H1 (cell line): ENCODE results near the gene NIN. TPM values are rescaled to one million over a fixed set of nuclear protein-coding genes. Genes with fewer than 3 reads are reported as not detected.

Experiments used
- BACH1 ChIP-seq: IDR thresholded peaks from 2 replicates; pipeline ENCODE4 v1.6.1; 2012; ENCODE audit warnings: low read length, improper control_type of control experiment
- CREB1 ChIP-seq: IDR thresholded peaks from 2 replicates; pipeline ENCODE4 v1.6.1; 2012; ENCODE audit warnings: inconsistent platforms
- NRF1 ChIP-seq: IDR thresholded peaks from 2 replicates; pipeline ENCODE4 v1.6.1; 2011; ENCODE audit warnings: mild to moderate bottlenecking, low read depth, low read length, improper control_type of control experiment
- POU5F1 ChIP-seq: IDR thresholded peaks from 2 replicates; pipeline ENCODE4 v1.6.1; 2011; ENCODE audit warnings: low read depth, mild to moderate bottlenecking, low read length, moderate library complexity
- SP2 ChIP-seq: IDR thresholded peaks from 2 replicates; pipeline ENCODE4 v1.6.1; 2012; ENCODE audit warnings: mild to moderate bottlenecking, low read length, inconsistent platforms
- polyA plus RNA-seq, 7 experiments: library from polyadenylated mRNA; depleted of rRNA in 3 of 7; stranded (reverse) in 5 of 7; unstranded in 2 of 7; fragments of >200 nt in 5 of 7; fragments of 200-250 nt in 2 of 7; gene quantifications; 1 replicate in 5 of 7; 2 replicates in 1 of 7; 4 replicates in 1 of 7; pipeline versions ENCODE4 v1.2.1 to v1.2.3, GENCODE V29; 2011 to 2013; ENCODE audit warnings: missing spikeins in 2 of 7, mixed read lengths in 2 of 7
- total RNA-seq: library from RNA; stranded (reverse); fragmentation: NEBNext Ultra II Directional; extraction: Animal tissue kit (Norgen Biotek cat#: 25700); gene quantifications from 2 replicates; pipeline ENCODE4 v1.2.1, GENCODE V29; 2021
- TF ChIP-seq, protein P1 (sequence below): fragments of 300-600 bp; sonication (generic); IDR thresholded peaks from 2 replicates; pipeline ENCODE4 v1.7.1; 2012; ENCODE audit warnings: low read length, moderate library complexity, mild to moderate bottlenecking, inconsistent platforms; ENCODE audit not compliant: insufficient replicate concordance
- TF ChIP-seq, protein P2 (sequence below), 3 experiments: IDR thresholded peaks; 1 replicate in 2 of 3; 2 replicates in 1 of 3; pipeline versions ENCODE4 v1.5.1 to v1.6.1; 2011; ENCODE audit warnings: low read length in 3 of 3, mild to moderate bottlenecking in 3 of 3, inconsistent platforms in 2 of 3, low read depth in 1 of 3, moderate library complexity in 1 of 3; ENCODE audit not compliant: insufficient read depth in 1 of 3; ENCODE audit errors: control extremely low read depth in 1 of 3
- TF ChIP-seq, protein P3 (sequence below): IDR thresholded peaks from 2 replicates; pipeline ENCODE4 v1.6.1; 2011; ENCODE audit warnings: low read length, improper control_type of control experiment

Gene NIN
- total and polyA plus RNA-seq, 2 of the 8 experiments (the other 6 are each of a cell fraction or from before 2014, with no cell fraction given): 3.2 to 21.3 TPM

DNA sequence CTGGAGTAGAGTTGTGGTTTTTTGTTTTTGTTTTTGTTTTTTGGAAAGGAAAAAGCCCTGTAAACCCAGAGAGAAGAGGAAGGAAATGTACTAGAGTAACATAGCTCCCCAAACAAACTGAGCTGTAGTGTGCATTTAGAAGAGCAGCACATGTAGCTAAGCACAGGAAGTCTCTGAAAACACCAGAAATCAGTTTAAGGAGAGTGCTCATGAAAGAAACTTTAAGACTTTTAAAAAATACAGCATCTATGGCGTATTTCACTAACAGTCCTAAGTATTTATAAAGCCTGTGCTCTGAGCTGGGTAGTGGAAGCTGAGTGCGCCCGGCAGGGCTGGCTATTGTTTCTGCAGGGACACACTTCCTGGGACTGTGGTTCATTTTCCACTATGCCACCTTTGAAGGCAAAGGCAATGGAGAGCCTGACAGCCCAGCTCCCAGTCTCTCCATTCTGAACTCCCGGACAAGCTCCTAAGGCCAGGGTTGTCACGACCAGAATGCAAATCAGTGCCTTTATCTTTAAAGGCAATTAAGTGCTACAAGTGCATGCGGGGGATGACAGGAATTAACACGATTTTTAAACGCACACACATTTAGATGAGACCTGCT, 45.4 kb downstream of the NIN start (continued):
- TF ChIP-seq, protein P1, sequence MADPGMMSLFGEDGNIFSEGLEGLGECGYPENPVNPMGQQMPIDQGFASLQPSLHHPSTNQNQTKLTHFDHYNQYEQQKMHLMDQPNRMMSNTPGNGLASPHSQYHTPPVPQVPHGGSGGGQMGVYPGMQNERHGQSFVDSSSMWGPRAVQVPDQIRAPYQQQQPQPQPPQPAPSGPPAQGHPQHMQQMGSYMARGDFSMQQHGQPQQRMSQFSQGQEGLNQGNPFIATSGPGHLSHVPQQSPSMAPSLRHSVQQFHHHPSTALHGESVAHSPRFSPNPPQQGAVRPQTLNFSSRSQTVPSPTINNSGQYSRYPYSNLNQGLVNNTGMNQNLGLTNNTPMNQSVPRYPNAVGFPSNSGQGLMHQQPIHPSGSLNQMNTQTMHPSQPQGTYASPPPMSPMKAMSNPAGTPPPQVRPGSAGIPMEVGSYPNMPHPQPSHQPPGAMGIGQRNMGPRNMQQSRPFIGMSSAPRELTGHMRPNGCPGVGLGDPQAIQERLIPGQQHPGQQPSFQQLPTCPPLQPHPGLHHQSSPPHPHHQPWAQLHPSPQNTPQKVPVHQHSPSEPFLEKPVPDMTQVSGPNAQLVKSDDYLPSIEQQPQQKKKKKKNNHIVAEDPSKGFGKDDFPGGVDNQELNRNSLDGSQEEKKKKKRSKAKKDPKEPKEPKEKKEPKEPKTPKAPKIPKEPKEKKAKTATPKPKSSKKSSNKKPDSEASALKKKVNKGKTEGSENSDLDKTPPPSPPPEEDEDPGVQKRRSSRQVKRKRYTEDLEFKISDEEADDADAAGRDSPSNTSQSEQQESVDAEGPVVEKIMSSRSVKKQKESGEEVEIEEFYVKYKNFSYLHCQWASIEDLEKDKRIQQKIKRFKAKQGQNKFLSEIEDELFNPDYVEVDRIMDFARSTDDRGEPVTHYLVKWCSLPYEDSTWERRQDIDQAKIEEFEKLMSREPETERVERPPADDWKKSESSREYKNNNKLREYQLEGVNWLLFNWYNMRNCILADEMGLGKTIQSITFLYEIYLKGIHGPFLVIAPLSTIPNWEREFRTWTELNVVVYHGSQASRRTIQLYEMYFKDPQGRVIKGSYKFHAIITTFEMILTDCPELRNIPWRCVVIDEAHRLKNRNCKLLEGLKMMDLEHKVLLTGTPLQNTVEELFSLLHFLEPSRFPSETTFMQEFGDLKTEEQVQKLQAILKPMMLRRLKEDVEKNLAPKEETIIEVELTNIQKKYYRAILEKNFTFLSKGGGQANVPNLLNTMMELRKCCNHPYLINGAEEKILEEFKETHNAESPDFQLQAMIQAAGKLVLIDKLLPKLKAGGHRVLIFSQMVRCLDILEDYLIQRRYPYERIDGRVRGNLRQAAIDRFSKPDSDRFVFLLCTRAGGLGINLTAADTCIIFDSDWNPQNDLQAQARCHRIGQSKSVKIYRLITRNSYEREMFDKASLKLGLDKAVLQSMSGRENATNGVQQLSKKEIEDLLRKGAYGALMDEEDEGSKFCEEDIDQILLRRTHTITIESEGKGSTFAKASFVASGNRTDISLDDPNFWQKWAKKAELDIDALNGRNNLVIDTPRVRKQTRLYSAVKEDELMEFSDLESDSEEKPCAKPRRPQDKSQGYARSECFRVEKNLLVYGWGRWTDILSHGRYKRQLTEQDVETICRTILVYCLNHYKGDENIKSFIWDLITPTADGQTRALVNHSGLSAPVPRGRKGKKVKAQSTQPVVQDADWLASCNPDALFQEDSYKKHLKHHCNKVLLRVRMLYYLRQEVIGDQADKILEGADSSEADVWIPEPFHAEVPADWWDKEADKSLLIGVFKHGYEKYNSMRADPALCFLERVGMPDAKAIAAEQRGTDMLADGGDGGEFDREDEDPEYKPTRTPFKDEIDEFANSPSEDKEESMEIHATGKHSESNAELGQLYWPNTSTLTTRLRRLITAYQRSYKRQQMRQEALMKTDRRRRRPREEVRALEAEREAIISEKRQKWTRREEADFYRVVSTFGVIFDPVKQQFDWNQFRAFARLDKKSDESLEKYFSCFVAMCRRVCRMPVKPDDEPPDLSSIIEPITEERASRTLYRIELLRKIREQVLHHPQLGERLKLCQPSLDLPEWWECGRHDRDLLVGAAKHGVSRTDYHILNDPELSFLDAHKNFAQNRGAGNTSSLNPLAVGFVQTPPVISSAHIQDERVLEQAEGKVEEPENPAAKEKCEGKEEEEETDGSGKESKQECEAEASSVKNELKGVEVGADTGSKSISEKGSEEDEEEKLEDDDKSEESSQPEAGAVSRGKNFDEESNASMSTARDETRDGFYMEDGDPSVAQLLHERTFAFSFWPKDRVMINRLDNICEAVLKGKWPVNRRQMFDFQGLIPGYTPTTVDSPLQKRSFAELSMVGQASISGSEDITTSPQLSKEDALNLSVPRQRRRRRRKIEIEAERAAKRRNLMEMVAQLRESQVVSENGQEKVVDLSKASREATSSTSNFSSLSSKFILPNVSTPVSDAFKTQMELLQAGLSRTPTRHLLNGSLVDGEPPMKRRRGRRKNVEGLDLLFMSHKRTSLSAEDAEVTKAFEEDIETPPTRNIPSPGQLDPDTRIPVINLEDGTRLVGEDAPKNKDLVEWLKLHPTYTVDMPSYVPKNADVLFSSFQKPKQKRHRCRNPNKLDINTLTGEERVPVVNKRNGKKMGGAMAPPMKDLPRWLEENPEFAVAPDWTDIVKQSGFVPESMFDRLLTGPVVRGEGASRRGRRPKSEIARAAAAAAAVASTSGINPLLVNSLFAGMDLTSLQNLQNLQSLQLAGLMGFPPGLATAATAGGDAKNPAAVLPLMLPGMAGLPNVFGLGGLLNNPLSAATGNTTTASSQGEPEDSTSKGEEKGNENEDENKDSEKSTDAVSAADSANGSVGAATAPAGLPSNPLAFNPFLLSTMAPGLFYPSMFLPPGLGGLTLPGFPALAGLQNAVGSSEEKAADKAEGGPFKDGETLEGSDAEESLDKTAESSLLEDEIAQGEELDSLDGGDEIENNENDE: no peak
- TF ChIP-seq SP2 (no peak), NRF1 (no peak), BACH1 (no peak), CREB1 (no peak), POU5F1 (no peak)
- TF ChIP-seq, protein P2, sequence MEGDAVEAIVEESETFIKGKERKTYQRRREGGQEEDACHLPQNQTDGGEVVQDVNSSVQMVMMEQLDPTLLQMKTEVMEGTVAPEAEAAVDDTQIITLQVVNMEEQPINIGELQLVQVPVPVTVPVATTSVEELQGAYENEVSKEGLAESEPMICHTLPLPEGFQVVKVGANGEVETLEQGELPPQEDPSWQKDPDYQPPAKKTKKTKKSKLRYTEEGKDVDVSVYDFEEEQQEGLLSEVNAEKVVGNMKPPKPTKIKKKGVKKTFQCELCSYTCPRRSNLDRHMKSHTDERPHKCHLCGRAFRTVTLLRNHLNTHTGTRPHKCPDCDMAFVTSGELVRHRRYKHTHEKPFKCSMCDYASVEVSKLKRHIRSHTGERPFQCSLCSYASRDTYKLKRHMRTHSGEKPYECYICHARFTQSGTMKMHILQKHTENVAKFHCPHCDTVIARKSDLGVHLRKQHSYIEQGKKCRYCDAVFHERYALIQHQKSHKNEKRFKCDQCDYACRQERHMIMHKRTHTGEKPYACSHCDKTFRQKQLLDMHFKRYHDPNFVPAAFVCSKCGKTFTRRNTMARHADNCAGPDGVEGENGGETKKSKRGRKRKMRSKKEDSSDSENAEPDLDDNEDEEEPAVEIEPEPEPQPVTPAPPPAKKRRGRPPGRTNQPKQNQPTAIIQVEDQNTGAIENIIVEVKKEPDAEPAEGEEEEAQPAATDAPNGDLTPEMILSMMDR (IDR thresholded peaks at IDR 0.05; ENCODE audit: control extremely low read depth in 1 of 3, insufficient read depth in 1 of 3, low read depth in 1 of 3, low read length in 3 of 3): no peak
- TF ChIP-seq, protein P3, sequence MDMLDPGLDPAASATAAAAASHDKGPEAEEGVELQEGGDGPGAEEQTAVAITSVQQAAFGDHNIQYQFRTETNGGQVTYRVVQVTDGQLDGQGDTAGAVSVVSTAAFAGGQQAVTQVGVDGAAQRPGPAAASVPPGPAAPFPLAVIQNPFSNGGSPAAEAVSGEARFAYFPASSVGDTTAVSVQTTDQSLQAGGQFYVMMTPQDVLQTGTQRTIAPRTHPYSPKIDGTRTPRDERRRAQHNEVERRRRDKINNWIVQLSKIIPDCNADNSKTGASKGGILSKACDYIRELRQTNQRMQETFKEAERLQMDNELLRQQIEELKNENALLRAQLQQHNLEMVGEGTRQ: no peak
